ENCODE measurements around the gene USP54.

Gene USP54

GRCh38 chr10:73480158-73480557 is 111.0 kb downstream of the USP54 start:
- no peak overlapping the region for H3K4me3 ChIP-seq (ENCODE audit: severe bottlenecking)
- peaks cover 55% of the 10 kb centered on the region for H3K36me3 ChIP-seq (ENCODE audit: low read depth)
- peak overlapping the region; percentile 52 for H3K27ac ChIP-seq (ENCODE audit: poor library complexity, severe bottlenecking)
- ATAC-seq (ENCODE audit: low read depth), result peak; percentile 90
- H3K4me1 ChIP-seq (ENCODE audit: insufficient read depth, poor library complexity, severe bottlenecking), result peaks cover 9% of the 10 kb centered on the region
- no peaks in the 10 kb centered on the region for H3K9me3 ChIP-seq (ENCODE audit: severe bottlenecking)
- no peaks in the 10 kb centered on the region for H3K27me3 ChIP-seq (ENCODE audit: insufficient read depth, poor library complexity, severe bottlenecking)
- TF ChIP-seq, protein P1, sequence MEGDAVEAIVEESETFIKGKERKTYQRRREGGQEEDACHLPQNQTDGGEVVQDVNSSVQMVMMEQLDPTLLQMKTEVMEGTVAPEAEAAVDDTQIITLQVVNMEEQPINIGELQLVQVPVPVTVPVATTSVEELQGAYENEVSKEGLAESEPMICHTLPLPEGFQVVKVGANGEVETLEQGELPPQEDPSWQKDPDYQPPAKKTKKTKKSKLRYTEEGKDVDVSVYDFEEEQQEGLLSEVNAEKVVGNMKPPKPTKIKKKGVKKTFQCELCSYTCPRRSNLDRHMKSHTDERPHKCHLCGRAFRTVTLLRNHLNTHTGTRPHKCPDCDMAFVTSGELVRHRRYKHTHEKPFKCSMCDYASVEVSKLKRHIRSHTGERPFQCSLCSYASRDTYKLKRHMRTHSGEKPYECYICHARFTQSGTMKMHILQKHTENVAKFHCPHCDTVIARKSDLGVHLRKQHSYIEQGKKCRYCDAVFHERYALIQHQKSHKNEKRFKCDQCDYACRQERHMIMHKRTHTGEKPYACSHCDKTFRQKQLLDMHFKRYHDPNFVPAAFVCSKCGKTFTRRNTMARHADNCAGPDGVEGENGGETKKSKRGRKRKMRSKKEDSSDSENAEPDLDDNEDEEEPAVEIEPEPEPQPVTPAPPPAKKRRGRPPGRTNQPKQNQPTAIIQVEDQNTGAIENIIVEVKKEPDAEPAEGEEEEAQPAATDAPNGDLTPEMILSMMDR (IDR thresholded peaks at IDR 0.05; ENCODE audit: poor library complexity, severe bottlenecking), result no peak
- DNase-seq (ENCODE audit: low spot score), result no peak

GRCh38 chr10:73478636-73479035 is 112.5 kb downstream of the USP54 start:
- H3K9me3 ChIP-seq (ENCODE audit: severe bottlenecking), result no peaks in the 10 kb centered on the region
- H3K4me1 ChIP-seq (ENCODE audit: insufficient read depth, poor library complexity, severe bottlenecking), result peaks cover 9% of the 10 kb centered on the region
- H3K27ac ChIP-seq (ENCODE audit: poor library complexity, severe bottlenecking), result no peak overlapping the region
- DNase-seq (ENCODE audit: low spot score) (no peak), ATAC-seq (ENCODE audit: low read depth) (no peak)
- H3K36me3 ChIP-seq (ENCODE audit: low read depth), result peaks cover 70% of the 10 kb centered on the region
- H3K4me3 ChIP-seq (ENCODE audit: severe bottlenecking), result no peak overlapping the region
- TF ChIP-seq, protein P1 (IDR thresholded peaks at IDR 0.05; ENCODE audit: poor library complexity, severe bottlenecking), result no peak
- no peaks in the 10 kb centered on the region for H3K27me3 ChIP-seq (ENCODE audit: insufficient read depth, poor library complexity, severe bottlenecking)

DNA sequence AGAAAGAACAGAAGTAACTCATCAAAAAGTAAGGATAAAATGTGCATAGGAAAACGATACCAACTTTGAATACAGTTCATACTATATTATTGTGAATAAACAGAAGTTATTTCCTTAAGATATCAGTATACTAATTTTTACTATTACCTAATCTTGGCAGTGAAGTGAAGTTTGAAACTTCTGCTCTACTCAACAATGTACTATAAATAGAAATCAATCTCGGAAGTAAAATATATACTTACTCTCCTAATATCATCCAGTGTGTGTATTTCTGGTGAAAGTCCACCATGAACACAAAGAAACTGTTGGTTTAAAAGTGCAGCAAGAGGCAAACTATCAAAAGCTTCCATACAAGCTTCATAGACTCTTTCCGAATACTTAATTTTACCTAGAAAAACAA is 119.9 kb downstream of the USP54 start:
- ATAC-seq (ENCODE audit: low read depth), result no peak
- DNase-seq (ENCODE audit: low spot score), result no peak
- H3K9me3 ChIP-seq (ENCODE audit: severe bottlenecking), result no peaks in the 10 kb centered on the region
- peaks cover 92% of the 10 kb centered on the region for H3K36me3 ChIP-seq (ENCODE audit: low read depth)
- H3K27ac ChIP-seq (ENCODE audit: poor library complexity, severe bottlenecking), result no peak overlapping the region
- no peaks in the 10 kb centered on the region for H3K27me3 ChIP-seq (ENCODE audit: insufficient read depth, poor library complexity, severe bottlenecking)
- H3K4me1 ChIP-seq (ENCODE audit: insufficient read depth, poor library complexity, severe bottlenecking), result no peaks in the 10 kb centered on the region
- TF ChIP-seq, protein P1 (IDR thresholded peaks at IDR 0.05; ENCODE audit: poor library complexity, severe bottlenecking), result no peak
- H3K4me3 ChIP-seq (ENCODE audit: severe bottlenecking), result no peak overlapping the region

GRCh38 chr10:73469579-73469978 is 121.6 kb downstream of the USP54 start:
- Histone ChIP-seq H3K4me1 (ENCODE audit: insufficient read depth, poor library complexity, severe bottlenecking) (no peaks in the 10 kb centered on the region), H3K4me3 (ENCODE audit: severe bottlenecking) (no peak overlapping the region), H3K9me3 (ENCODE audit: severe bottlenecking) (no peaks in the 10 kb centered on the region), H3K36me3 (ENCODE audit: low read depth) (peaks cover 78% of the 10 kb centered on the region), H3K27me3 (ENCODE audit: insufficient read depth, poor library complexity, severe bottlenecking) (no peaks in the 10 kb centered on the region), H3K27ac (ENCODE audit: poor library complexity, severe bottlenecking) (no peak overlapping the region)
- ATAC-seq (ENCODE audit: low read depth) (no peak), DNase-seq (ENCODE audit: low spot score) (no peak)
- TF ChIP-seq, protein P1 (IDR thresholded peaks at IDR 0.05; ENCODE audit: poor library complexity, severe bottlenecking), result no peak

DNA sequence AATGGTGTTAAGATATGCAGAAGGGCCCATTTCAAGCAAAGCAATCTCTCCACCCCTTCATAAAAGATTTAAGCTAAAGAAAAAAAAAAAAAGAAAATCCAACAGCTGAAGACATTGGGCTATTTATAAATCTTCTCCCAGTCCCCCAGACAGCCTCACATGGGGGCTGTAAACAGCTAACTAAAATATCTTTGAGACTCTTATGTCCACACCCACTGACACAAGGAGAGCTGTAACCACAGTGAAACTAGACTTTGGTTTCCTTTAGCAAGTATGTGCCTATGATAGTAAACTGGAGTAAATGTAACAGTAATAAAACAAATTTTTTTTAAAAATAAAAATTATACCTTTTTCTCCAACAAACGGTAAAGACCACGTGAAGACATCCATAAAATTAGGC is 123.9 kb downstream of the USP54 start:
- DNase-seq (ENCODE audit: low spot score) (no peak), ATAC-seq (ENCODE audit: low read depth) (no peak)
- Histone ChIP-seq H3K4me1 (ENCODE audit: insufficient read depth, poor library complexity, severe bottlenecking) (no peaks in the 10 kb centered on the region), H3K27me3 (ENCODE audit: insufficient read depth, poor library complexity, severe bottlenecking) (no peaks in the 10 kb centered on the region), H3K36me3 (ENCODE audit: low read depth) (peaks cover 54% of the 10 kb centered on the region), H3K27ac (ENCODE audit: poor library complexity, severe bottlenecking) (no peak overlapping the region), H3K9me3 (ENCODE audit: severe bottlenecking) (no peaks in the 10 kb centered on the region), H3K4me3 (ENCODE audit: severe bottlenecking) (no peak overlapping the region)
- TF ChIP-seq, protein P1 (IDR thresholded peaks at IDR 0.05; ENCODE audit: poor library complexity, severe bottlenecking), result no peak
